Measurements from ENCODE around the gene PSKH1. TPM values are rescaled to one million over a fixed set of nuclear protein-coding genes. Genes with fewer than 3 reads are reported as not detected.

The PSKH1 gene
- total and polyA plus RNA-seq, 4 donors: 8.3 to 23.8 (median 13.8) TPM

DNA sequence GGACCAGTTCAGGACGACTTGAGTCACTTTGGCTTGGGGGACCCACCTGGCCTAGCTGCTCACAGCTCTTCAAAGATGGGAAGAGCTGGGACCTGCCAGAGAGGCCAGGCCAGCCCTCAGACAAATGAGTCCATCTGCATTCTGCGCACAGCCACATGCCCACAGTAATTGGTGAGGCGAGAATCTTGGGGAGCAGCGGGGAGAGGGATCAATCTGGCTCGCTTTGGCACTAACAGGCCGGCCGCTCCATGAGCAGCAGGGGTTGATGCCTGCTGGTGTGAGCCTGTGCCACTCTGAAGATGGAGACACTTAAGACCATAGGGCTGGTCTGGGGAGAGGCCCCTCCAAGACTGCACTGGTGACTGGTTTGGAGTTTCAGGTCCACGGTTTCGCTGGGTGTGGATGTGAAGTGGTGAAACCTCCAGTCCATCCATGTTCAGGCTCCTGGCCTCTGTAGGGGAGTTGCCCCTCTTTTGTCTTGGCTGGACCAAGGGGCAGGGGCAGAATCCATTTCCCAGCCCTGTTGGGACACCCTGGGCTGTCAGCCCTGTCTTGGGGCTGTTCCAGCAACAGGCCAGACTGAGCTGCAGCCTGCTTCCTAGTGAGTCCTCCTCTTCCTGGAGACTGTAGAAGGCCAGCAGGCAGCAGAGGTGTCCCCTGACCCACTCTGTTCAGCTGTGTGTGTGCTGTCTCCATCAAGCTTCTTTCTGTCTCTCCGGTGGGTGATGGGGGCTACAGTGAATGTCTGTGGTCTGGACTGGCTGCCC lies 31.3 kb downstream of the PSKH1 start:
- Histone ChIP-seq H3K36me3 (ENCODE audit: control insufficient read depth in 4 of 4, insufficient read depth in 3 of 4, low read depth in 1 of 4, low read length in 3 of 4) (peaks cover 3 to 27% (median 7%) of the 10 kb centered on the region in 4 donors), H3K4me1 (ENCODE audit: control insufficient read depth in 4 of 4, insufficient read depth in 4 of 4, low read length in 3 of 4) (peaks cover 0 to 3% (median 0%) of the 10 kb centered on the region in 4 donors)

DNA sequence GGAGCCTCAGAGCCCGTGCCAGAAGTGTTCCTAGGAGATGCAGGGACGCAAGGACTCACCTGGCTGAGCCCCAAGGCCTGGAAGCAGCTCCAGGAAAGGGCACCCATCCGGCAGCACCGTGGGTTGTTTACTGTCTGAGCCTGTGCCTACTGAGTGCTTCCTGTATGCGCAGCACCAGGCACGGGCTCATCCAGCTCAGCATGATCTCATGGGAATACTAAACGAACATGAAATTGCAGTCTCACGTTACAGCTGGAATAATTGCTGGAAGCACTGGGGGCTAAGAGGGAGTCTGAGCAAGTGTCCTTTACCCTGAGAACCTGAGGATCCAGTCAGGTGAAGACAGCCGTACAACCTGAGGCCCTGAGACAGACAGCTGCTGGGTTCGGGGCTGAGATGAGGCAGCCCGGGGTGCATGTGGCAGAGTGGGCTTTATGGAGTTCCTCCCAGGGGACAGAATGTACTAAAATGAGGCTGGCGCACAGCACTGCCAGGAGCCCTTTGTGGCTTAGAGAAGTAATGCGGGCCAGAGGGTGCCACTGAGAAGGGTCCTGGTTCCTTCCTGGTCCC lies 33.2 kb downstream of the PSKH1 start:
- no peak for DNase-seq (ENCODE audit: low spot score)
- H3K4me1 ChIP-seq (ENCODE audit: control insufficient read depth in 4 of 4, insufficient read depth in 4 of 4, low read length in 3 of 4): peaks cover 0 to 3% (median 0%) of the 10 kb centered on the region in 4 donors
- TF ChIP-seq, protein P1, sequence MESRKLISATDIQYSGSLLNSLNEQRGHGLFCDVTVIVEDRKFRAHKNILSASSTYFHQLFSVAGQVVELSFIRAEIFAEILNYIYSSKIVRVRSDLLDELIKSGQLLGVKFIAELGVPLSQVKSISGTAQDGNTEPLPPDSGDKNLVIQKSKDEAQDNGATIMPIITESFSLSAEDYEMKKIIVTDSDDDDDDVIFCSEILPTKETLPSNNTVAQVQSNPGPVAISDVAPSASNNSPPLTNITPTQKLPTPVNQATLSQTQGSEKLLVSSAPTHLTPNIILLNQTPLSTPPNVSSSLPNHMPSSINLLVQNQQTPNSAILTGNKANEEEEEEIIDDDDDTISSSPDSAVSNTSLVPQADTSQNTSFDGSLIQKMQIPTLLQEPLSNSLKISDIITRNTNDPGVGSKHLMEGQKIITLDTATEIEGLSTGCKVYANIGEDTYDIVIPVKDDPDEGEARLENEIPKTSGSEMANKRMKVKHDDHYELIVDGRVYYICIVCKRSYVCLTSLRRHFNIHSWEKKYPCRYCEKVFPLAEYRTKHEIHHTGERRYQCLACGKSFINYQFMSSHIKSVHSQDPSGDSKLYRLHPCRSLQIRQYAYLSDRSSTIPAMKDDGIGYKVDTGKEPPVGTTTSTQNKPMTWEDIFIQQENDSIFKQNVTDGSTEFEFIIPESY (IDR thresholded peaks at IDR 0.05): no peak
- TF ChIP-seq HNF4A (conservative IDR thresholded peaks at IDR 0.05) (no peak), EGR1 (IDR thresholded peaks at IDR 0.05; ENCODE audit: low read depth in 2 of 2) (no peak), YY1 (IDR thresholded peaks at IDR 0.05) (no peak), JUND (IDR thresholded peaks at IDR 0.05) (no peak), NR2F2 (IDR thresholded peaks at IDR 0.05) (no peak), SP1 (IDR thresholded peaks at IDR 0.05) (no peak), FOXA2 (IDR thresholded peaks at IDR 0.05) (no peak), FOXA1 (IDR thresholded peaks at IDR 0.05) (no peak), TAF1 (conservative IDR thresholded peaks at IDR 0.05) (no peak), HNF4G (IDR thresholded peaks at IDR 0.05) (no peak), GABPA (IDR thresholded peaks at IDR 0.05 in 1 of 2, conservative IDR thresholded peaks at IDR 0.05 in 1 of 2) (no peak), RXRA (IDR thresholded peaks at IDR 0.05) (no peak), RAD21 (IDR thresholded peaks at IDR 0.05) (no peak)
- TF ChIP-seq, protein P2, sequence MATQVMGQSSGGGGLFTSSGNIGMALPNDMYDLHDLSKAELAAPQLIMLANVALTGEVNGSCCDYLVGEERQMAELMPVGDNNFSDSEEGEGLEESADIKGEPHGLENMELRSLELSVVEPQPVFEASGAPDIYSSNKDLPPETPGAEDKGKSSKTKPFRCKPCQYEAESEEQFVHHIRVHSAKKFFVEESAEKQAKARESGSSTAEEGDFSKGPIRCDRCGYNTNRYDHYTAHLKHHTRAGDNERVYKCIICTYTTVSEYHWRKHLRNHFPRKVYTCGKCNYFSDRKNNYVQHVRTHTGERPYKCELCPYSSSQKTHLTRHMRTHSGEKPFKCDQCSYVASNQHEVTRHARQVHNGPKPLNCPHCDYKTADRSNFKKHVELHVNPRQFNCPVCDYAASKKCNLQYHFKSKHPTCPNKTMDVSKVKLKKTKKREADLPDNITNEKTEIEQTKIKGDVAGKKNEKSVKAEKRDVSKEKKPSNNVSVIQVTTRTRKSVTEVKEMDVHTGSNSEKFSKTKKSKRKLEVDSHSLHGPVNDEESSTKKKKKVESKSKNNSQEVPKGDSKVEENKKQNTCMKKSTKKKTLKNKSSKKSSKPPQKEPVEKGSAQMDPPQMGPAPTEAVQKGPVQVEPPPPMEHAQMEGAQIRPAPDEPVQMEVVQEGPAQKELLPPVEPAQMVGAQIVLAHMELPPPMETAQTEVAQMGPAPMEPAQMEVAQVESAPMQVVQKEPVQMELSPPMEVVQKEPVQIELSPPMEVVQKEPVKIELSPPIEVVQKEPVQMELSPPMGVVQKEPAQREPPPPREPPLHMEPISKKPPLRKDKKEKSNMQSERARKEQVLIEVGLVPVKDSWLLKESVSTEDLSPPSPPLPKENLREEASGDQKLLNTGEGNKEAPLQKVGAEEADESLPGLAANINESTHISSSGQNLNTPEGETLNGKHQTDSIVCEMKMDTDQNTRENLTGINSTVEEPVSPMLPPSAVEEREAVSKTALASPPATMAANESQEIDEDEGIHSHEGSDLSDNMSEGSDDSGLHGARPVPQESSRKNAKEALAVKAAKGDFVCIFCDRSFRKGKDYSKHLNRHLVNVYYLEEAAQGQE (IDR thresholded peaks at IDR 0.05): no peak
- TF ChIP-seq, protein P3, sequence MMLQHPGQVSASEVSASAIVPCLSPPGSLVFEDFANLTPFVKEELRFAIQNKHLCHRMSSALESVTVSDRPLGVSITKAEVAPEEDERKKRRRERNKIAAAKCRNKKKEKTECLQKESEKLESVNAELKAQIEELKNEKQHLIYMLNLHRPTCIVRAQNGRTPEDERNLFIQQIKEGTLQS (IDR thresholded peaks at IDR 0.05): no peak
- TF ChIP-seq, protein P4, sequence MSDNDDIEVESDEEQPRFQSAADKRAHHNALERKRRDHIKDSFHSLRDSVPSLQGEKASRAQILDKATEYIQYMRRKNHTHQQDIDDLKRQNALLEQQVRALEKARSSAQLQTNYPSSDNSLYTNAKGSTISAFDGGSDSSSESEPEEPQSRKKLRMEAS (IDR thresholded peaks at IDR 0.05): no peak
- TF ChIP-seq, protein P5, sequence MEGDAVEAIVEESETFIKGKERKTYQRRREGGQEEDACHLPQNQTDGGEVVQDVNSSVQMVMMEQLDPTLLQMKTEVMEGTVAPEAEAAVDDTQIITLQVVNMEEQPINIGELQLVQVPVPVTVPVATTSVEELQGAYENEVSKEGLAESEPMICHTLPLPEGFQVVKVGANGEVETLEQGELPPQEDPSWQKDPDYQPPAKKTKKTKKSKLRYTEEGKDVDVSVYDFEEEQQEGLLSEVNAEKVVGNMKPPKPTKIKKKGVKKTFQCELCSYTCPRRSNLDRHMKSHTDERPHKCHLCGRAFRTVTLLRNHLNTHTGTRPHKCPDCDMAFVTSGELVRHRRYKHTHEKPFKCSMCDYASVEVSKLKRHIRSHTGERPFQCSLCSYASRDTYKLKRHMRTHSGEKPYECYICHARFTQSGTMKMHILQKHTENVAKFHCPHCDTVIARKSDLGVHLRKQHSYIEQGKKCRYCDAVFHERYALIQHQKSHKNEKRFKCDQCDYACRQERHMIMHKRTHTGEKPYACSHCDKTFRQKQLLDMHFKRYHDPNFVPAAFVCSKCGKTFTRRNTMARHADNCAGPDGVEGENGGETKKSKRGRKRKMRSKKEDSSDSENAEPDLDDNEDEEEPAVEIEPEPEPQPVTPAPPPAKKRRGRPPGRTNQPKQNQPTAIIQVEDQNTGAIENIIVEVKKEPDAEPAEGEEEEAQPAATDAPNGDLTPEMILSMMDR (IDR thresholded peaks at IDR 0.05; ENCODE audit: low read depth, low read length, missing input control): no peak
- WGBS: 66% methylated on average over 13 of the region's 13 CpGs
- H3K9ac ChIP-seq (ENCODE audit: low read depth in 1 of 2, low read length in 2 of 2): no peak overlapping the region
- H3K27ac ChIP-seq (ENCODE audit: low read depth in 1 of 2, low read length in 2 of 2): no peak overlapping the region
- H3K9me3 ChIP-seq (ENCODE audit: control insufficient read depth in 4 of 4, low read length in 3 of 4): no peaks in the 10 kb centered on the region
- H3K27me3 ChIP-seq (ENCODE audit: control insufficient read depth in 4 of 4, insufficient read depth in 4 of 4, low read length in 3 of 4): no peaks in the 10 kb centered on the region
- peaks cover 3 to 31% (median 7%) of the 10 kb centered on the region in 4 donors for H3K36me3 ChIP-seq (ENCODE audit: control insufficient read depth in 4 of 4, insufficient read depth in 3 of 4, low read depth in 1 of 4, low read length in 3 of 4)
- no peak overlapping the region for H3K4me3 ChIP-seq (ENCODE audit: low read depth in 1 of 3, low read length in 3 of 3)

More for the DNA sequence above, 31.3 kb downstream of the PSKH1 start:
- Histone ChIP-seq H3K9me3 (ENCODE audit: control insufficient read depth in 4 of 4, low read length in 3 of 4) (no peaks in the 10 kb centered on the region), H3K4me3 (ENCODE audit: low read depth in 1 of 3, low read length in 3 of 3) (no peak overlapping the region), H3K9ac (ENCODE audit: low read depth in 1 of 2, low read length in 2 of 2) (no peak overlapping the region), H3K27me3 (ENCODE audit: control insufficient read depth in 4 of 4, insufficient read depth in 4 of 4, low read length in 3 of 4) (no peaks in the 10 kb centered on the region), H3K27ac (ENCODE audit: low read depth in 1 of 2, low read length in 2 of 2) (no peak overlapping the region)
- TF ChIP-seq HNF4A (conservative IDR thresholded peaks at IDR 0.05): no peak
- TF ChIP-seq SP1 (IDR thresholded peaks at IDR 0.05): no peak
- TF ChIP-seq EGR1 (IDR thresholded peaks at IDR 0.05; ENCODE audit: low read depth in 2 of 2): no peak
- TF ChIP-seq FOXA1 (IDR thresholded peaks at IDR 0.05): no peak
- TF ChIP-seq RXRA (IDR thresholded peaks at IDR 0.05): no peak
- TF ChIP-seq, protein P4 (IDR thresholded peaks at IDR 0.05): no peak
- no peak for TF ChIP-seq HNF4G (IDR thresholded peaks at IDR 0.05)
- no peak for TF ChIP-seq TAF1 (conservative IDR thresholded peaks at IDR 0.05)
- TF ChIP-seq FOXA2 (IDR thresholded peaks at IDR 0.05): no peak
- no peak for TF ChIP-seq RAD21 (IDR thresholded peaks at IDR 0.05)
- no peak for DNase-seq (ENCODE audit: low spot score)
- 95% methylated on average over 10 of the region's 10 CpGs for WGBS

Measured in liver (tissue), 9 donors.